Measurements from ENCODE around the gene GPHN. TPM values are rescaled to one million over a fixed set of nuclear protein-coding genes. Genes with fewer than 3 reads are reported as not detected.
A peak's percentile ranks its signal among the peaks of the same experiment; 100 is the strongest.

Gene GPHN
- total RNA-seq, 2 donors from 2014 or later: 24.1 to 25.7 TPM

DNA sequence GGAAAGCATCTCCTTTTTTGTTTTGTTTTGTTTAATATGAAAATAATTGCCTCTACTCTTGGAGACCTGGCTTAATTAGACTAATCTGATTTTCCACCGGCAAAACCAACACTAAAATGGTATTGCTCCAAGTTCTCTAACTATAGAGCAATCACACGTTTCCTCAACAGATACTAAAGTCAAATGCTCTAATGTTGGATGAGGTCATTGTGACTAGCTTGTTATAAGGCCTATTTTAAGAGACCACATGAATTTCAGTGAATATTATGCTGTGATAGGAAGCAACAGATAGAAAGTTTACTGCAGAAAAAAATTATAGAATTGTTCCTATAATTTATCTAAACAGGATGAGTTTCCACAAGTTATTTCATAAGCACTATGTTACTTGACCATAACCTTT lies 25.1 kb upstream of the GPHN start:
- TF ChIP-seq POLR2A (IDR thresholded peaks at IDR 0.05): no peak
- TF ChIP-seq, protein P1, sequence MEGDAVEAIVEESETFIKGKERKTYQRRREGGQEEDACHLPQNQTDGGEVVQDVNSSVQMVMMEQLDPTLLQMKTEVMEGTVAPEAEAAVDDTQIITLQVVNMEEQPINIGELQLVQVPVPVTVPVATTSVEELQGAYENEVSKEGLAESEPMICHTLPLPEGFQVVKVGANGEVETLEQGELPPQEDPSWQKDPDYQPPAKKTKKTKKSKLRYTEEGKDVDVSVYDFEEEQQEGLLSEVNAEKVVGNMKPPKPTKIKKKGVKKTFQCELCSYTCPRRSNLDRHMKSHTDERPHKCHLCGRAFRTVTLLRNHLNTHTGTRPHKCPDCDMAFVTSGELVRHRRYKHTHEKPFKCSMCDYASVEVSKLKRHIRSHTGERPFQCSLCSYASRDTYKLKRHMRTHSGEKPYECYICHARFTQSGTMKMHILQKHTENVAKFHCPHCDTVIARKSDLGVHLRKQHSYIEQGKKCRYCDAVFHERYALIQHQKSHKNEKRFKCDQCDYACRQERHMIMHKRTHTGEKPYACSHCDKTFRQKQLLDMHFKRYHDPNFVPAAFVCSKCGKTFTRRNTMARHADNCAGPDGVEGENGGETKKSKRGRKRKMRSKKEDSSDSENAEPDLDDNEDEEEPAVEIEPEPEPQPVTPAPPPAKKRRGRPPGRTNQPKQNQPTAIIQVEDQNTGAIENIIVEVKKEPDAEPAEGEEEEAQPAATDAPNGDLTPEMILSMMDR (IDR thresholded peaks at IDR 0.05): no peak
- ATAC-seq: peak; percentile 57

DNA sequence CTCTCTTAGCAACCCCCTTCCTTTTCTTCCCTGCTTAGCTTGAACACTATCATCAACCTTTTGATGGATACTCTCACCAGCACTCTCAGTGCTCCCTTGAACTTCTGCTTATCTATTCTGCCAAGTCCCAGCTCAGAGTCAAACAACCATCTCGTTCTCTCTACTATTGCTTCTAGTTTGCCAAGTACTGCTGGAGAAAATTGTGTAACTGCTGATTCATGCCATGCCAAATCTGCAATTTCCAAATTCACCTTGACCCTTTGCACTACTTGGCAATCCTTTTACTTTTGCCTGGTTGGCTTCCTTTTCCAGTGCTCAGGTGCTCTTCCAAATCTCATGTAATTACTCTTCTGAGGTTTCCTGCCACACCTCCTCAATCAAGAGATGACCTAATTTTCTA lies 24.6 kb upstream of the GPHN start:
- TF ChIP-seq, protein P1 (IDR thresholded peaks at IDR 0.05): no peak
- TF ChIP-seq POLR2A (IDR thresholded peaks at IDR 0.05): no peak
- Histone ChIP-seq H3K27ac (peak overlapping the region; percentile 20 to 68 (median 42)), H3K4me1 (peaks cover 16% of the 10 kb centered on the region), H3K36me3 (replicated peaks in 1 of 2; ENCODE audit: insufficient read depth in 1 of 2, low read depth in 2 of 2) (no peaks in the 10 kb centered on the region), H3K9me3 (no peaks in the 10 kb centered on the region), H3K4me3 (no peak overlapping the region), H3K27me3 (no peaks in the 10 kb centered on the region)
- ATAC-seq (peak; percentile 98), DNase-seq (peak; percentile 46 to 78 (median 59))
- intact Hi-C loops (cut with DNase I): no loop called here
- 5 to 12% methylated on average over 1 of the region's 1 CpG for WGBS, 2 donors

More for the DNA sequence above, 25.1 kb upstream of the GPHN start:
- intact Hi-C loops (cut with DNase I): no loop called here
- Histone ChIP-seq H3K36me3 (replicated peaks in 1 of 2; ENCODE audit: insufficient read depth in 1 of 2, low read depth in 2 of 2) (no peaks in the 10 kb centered on the region), H3K27me3 (no peaks in the 10 kb centered on the region), H3K9me3 (no peaks in the 10 kb centered on the region), H3K4me3 (no peak overlapping the region), H3K4me1 (peaks cover 17% of the 10 kb centered on the region), H3K27ac (peak overlapping the region; percentile 20 to 68 (median 42))
- no peak for DNase-seq
- WGBS, 2 donors: 33 to 46% methylated on average over 2 of the region's 2 CpGs

DNA sequence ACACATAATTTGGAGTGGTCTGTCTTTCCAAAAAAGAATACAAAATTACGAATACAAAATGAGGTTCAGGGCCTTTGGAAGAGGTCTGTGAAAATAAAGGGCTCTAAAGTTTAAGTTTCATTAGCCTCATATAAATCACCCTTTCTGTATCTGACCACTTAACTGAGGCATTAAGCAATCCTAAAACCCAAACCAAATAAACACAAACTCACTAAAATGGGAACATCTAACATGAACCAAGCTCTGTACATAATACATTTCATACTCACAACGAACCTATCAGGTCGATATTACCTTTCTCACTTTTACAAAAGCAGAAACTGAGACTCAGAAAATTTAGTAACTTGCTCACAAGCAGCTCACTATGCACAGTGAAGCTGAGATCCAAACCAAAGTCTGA lies 22.9 kb upstream of the GPHN start:
- Histone ChIP-seq H3K9me3 (no peaks in the 10 kb centered on the region), H3K27me3 (no peaks in the 10 kb centered on the region), H3K36me3 (replicated peaks in 1 of 2; ENCODE audit: insufficient read depth in 1 of 2, low read depth in 2 of 2) (no peaks in the 10 kb centered on the region), H3K4me1 (peaks cover 20% of the 10 kb centered on the region), H3K27ac (no peak overlapping the region), H3K4me3 (no peak overlapping the region)
- intact Hi-C loops (cut with DNase I): no loop called here
- TF ChIP-seq, protein P1 (IDR thresholded peaks at IDR 0.05): no peak
- no peak for TF ChIP-seq POLR2A (IDR thresholded peaks at IDR 0.05)
- DNase-seq (no peak), ATAC-seq (no peak)
- WGBS, 2 donors: 78 to 88% methylated on average over 3 of the region's 3 CpGs

DNA sequence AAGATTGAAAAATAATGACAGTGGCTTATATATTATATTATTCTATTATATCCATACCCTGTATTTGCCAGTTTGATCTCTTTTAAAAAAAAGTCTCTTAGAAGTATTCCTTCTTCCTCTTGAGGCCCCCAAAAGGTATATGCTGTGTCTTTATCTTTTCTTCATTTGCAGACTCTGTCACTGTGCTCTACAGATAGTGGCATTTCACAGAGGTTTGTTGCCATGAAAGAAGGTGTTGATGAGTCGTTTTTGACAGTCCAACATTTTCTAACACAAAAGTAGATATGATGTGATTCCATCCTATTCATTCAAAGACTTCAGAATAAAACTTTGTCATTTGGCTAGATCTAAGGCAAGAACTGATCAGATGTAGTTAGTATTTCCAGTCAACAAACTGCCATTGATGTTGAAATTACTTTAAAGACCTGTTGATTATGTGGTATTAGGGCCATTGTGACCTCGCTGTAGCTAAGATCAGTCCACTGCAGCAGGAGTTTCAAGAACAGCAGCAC lies 22.0 kb upstream of the GPHN start, which contains the start of gene CCDC196:
Gene CCDC196, plus strand, starts transcription at position 462 of the 512 bp plus-strand sequence. CDS start 132 bp downstream, outside the sequence.
- H3K27ac ChIP-seq: no peak within 1 kb of the TSS
- no peaks in the 10 kb centered on the region for H3K9me3 ChIP-seq
- no peak within 1 kb of the TSS for H3K4me3 ChIP-seq
- TF ChIP-seq, protein P1 (IDR thresholded peaks at IDR 0.05): no peak
- no peak for TF ChIP-seq POLR2A (IDR thresholded peaks at IDR 0.05)
- peaks cover 20% of the 10 kb centered on the region for H3K4me1 ChIP-seq
- intact Hi-C loops (cut with DNase I): no loop called here
- H3K27me3 ChIP-seq: no peaks in the 10 kb centered on the region
- DNase-seq (no peak), ATAC-seq (no peak)
- 85 to 95% methylated on average over 2 of the region's 2 CpGs for WGBS, 2 donors
- no peaks in the 10 kb centered on the region for H3K36me3 ChIP-seq (replicated peaks in 1 of 2; ENCODE audit: insufficient read depth in 1 of 2, low read depth in 2 of 2)

DNA sequence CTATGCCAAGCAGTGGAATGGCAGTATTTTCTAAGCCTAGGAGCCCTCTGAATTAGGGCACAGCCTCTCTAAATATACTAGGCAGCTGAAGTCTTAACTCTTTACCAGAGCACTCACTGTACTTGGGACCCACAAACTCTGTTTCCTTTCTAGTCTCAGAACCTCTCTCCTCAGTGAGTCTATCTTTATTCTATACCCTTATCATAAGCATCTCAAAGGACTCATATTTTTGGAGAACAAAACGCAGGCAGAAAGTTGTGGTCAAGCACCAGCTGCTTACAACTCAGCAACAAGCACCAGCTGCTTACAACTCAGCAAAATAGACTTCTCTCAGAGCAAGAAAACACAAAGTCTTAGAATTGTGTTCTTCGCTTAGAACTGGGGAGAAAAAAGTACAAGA lies 20.8 kb upstream of the GPHN start:
- intact Hi-C loops (cut with DNase I): no loop called here
- DNase-seq: no peak
- H3K9me3 ChIP-seq: no peaks in the 10 kb centered on the region
- H3K36me3 ChIP-seq (replicated peaks in 1 of 2; ENCODE audit: insufficient read depth in 1 of 2, low read depth in 2 of 2): no peaks in the 10 kb centered on the region
- WGBS, 2 donors: 66 to 80% methylated on average over 2 of the region's 2 CpGs
- H3K4me1 ChIP-seq: peaks cover 20% of the 10 kb centered on the region
- H3K27me3 ChIP-seq: no peaks in the 10 kb centered on the region
- H3K4me3 ChIP-seq: no peak overlapping the region
- no peak overlapping the region for H3K27ac ChIP-seq
- no peak for ATAC-seq
- TF ChIP-seq, protein P1 (IDR thresholded peaks at IDR 0.05): no peak
- TF ChIP-seq POLR2A (IDR thresholded peaks at IDR 0.05): no peak
